ENCODE measurements around the gene RPP30.

RPP30 gene

DNA sequence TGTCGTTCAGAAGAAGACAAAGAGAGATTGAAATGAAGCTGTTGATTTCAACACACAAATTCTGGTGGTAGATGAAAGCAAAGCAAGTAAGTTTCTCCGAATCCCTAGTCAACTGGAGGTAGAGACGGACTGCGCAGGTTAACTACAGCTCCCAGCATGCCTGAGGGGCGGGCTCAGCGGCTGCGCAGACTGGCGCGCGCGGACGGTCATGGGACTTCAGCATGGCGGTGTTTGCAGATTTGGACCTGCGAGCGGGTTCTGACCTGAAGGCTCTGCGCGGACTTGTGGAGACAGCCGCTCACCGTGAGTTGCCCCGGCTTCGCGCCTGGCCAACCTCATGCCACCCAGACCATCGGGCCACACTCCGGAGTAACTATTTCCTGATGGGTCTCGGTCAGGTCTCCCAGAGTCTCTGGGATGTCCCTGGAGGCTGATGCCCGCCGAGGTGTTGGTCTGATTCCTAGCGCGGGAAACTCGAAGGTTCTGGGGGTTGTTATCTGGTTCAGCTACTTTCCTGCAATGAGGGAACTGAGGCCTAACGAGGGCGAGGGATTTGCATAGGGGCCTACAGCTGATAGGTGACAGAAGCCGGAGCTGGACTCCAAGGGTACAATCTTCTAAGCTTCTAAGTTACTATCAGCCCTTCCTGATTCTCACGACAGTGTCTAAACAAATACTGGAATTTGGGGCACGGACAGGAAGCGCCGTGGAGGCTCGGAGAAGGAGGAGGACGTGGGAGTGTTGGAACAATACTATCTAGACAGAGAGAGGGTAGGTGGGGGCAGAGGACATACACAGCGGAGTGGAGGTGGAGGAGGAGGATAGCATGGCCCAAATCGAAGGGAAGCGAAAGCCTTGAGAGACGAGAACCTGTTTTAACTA is at the start of gene RPP30:
RPP30 (plus strand) TSS at position 209 of the 882 bp plus-strand sequence; CDS start at position 222, 13 bp downstream.
- DNase-seq = peak; percentile 57 to 70 (median 64)

GRCh38 chr10:90822508-90822907 is 49.3 kb upstream of the RPP30 start:
- no peak for DNase-seq

GRCh38 chr10:90832111-90832510 is 39.7 kb upstream of the RPP30 start:
- DNase-seq = no peak

GRCh38 chr10:90834326-90834725 is 37.4 kb upstream of the RPP30 start:
- no peak for DNase-seq

GRCh38 chr10:90837486-90837885 is 34.3 kb upstream of the RPP30 start:
- DNase-seq = no peak

DNA sequence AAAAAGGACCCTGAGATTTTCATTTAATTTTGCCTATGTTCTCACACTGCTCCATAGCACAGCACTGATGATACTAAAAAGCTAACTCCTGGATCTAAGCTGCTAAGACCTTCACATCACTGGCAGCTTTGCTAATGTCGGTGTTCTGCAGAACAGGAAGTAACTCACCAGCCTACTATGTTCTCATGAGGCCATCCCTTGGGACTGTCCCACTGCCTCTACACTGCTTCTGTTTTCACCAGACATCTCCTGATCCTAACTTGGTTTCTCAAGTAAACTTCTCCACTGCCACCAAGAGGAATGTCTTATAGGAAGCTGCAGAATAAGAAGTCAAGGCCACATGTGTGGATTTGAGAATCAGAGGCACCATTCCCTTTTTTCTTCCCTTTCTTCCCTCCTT is 29.0 kb upstream of the RPP30 start:
- DNase-seq = no peak

- no peak for DNase-seq
Observed at GRCh38 chr10:90845726-90846125, 26.0 kb upstream of the RPP30 start.

- DNase-seq = no peak
Observed at GRCh38 chr10:90846746-90847145, 25.0 kb upstream of the RPP30 start.

GRCh38 chr10:90847436-90847835 is 24.3 kb upstream of the RPP30 start:
- DNase-seq = no peak

GRCh38 chr10:90849956-90850749 is 21.6 kb upstream of the RPP30 start:
- DNase-seq = no peak

DNA sequence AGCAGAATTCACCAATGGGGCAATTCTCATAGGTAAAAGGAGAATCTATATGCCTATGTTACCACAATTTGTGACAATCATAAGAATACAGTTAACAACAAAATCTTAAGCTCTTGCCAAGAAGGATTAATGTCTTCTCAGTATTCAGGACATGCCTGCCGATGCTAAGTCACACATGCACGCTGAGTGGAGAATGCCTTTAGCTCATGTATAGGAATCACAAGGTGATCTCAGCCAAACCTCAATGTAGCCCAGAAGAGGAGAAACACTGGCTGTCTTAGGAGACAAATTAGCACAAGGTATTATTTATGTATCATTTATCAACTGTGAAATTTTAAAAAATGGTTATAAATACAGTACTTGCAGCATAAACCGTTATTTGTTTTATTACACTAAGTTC is 16.6 kb upstream of the RPP30 start:
- no peak for DNase-seq

DNA sequence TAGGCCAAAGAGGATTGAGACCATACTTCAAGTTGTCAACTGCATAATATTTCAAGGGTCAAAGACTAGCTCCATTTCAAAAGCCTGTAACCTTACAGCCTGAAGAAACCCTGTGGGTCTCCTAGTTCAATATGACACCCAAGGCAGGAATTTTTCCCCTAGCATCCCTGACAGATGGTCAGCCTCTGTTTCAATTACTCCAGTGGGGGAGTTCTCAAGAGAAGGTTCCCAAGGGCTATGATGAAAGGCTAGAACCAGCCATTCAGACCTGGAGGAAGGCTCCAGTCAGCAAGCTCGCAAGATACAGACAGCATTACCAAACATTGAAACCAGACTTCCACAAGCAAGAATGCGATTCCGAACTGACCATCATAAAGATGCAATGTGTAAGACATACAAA is 15.5 kb upstream of the RPP30 start:
- DNase-seq = no peak

- no peak for DNase-seq
Observed at GRCh38 chr10:90856964-90857634, 14.7 kb upstream of the RPP30 start.

DNA sequence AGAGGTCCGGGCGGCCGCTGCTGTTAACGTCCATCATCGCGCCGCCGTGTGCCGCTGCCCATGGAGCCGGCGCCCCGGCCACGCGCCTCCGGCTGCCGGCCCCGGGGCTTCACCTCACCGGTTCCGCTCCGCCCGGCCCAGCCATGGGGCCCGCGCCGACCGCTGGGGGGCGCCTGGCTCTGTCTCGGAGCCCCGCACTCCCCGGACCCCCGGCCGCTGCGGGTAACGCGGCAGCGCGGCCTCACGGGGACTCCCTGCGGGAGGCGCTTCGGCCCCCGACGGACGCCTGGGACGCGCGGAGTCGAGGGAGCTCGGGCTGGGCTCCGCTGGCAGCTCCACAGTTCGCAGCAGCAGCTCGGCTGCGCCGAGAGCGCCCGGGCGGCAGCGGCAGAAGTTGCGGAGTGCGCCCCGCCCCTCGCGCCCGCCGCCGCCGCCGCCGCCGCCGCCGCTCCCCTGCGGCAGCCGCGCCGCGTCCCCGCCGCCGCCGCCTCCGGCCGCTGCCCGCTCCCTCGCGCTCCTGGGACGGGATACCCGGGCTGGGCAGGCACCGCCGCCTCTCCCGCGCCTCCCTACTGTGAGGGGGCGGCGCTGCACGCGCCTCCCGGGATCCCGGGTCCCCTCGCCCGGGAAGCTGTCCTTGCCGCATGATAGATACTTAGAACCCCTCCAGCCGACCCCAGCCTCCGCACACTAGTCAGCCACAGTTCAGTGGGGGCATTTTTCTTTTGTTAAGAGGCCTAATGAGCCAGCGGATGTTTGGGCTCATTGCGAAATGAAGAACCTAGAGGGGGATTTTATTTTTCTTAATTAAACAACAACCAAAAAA is 13.9 kb upstream of the RPP30 start, which contains the start of gene HTR7:
HTR7 (minus strand) TSS at position 405 of the 826 bp plus-strand sequence; CDS start at position 37, 368 bp downstream.
- DNase-seq = peak; percentile 20 to 42 (median 33)

GRCh38 chr10:90858461-90858968 is 13.3 kb upstream of the RPP30 start:
- DNase-seq = no peak

GRCh38 chr10:90859321-90859751 is 12.4 kb upstream of the RPP30 start:
- DNase-seq = no peak

- no peak for DNase-seq
Observed at GRCh38 chr10:90860790-90861189, 11.0 kb upstream of the RPP30 start.

DNA sequence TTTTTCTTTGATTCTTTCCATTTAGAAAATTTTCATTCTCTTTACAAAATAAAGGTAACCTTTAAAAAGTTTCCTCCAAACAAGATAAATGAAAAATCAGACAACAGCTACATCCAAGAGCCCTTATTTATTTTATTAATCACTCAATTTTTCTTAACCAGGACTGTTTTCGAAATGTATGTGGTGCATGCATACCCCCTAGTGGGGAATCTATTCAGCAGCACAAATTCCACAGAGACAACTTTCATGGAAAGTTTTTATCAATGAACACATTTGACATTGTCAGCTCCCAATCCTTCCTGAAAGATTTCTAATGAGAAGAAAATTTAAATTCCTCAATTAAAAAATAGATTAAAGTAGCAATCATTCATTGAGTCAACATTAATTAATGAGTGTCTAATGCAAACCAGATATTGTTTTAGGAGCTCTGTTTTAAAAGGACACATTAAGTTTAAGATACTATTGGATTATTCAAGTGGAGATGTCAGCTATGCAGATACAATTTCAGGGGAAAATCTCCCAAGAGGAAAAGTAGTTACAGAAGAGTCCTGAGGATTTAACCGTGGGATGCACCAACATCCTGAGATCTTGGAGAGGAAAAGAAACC is 8.8 kb upstream of the RPP30 start:
- DNase-seq = no peak

DNA sequence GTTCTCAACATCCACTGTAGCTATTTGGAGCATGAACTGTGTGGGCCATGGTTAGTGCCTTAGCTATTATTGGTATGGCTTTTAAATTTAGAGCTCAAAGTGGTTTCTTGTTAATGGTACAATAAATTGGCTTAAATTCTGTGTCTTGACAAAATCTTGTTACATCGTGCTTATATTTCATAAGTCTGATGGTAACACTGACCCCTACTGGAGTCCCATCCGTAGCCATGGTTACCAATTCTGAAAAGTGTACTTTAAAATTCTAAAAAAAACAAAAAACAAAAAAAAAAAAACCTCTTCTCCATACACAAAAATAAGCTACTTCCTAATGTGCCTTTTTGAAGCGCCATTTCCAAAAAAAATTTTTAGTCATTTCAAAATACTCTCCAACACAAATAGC is 6.4 kb upstream of the RPP30 start:
- DNase-seq = no peak

DNA sequence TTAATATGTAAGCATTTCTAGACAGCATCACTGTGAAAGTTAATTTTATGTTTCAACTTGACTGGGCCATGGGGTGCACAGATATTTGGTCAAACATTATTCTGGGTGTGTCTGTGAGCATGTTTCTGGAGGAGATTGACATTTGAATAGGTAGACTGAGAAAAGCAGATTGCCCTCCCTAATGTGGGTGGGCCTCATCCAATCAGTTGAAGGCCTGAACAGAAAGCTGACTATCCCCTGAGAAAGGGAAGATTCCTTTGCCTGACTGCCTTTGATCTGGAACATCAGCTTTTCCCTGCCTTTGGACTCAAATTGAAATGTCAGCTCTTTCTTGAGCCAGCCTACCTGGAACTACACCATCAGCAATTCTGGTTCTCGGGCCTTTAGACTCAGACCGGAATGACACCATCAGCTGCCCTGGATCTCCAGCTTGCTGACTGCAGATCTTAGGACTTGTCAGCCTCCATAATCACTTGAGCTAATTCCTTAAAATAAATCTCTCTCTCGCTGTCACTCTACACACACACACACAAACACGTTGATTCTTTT is 5.7 kb upstream of the RPP30 start:
- no peak for DNase-seq

DNA sequence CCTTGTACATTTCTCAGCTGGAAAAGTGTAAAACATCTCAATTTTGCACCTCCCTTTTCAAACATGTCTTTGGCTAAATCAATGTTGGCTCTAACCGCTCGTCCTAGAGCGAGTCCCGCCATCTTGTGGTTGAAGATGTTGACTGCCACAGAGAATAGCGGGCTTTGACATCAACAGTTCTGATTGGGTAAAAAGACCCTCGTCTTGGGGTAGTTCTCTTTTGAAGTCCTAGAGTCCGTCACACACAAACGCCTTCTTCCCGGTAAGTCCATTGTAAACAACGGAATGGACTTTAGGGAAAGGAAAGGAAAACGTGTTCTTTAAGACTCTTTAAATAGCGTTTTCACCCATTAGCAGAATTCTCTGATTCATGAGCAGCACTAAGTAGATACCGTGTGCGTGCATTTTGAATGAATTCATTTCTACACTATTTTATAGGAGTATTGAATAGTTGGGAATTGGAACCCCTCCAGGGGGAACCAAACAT is 452 bp upstream of the RPP30 start:
- peak in 1 of 4 experiments; percentile 7 for DNase-seq

Data from activated CD4-positive, CD25-positive, alpha-beta regulatory T cell (primary cell).